Common myeloid progenitor, CD34-positive (primary cell): ENCODE measurements around the gene LYPD6B.

Experiments used
- CTCF ChIA-PET: fragments of 350-600 bp; sonication (Branson Sonifier 250); formaldehyde crosslinking; loops from one replicate; lab custom pipeline; 2021; ENCODE audit warnings: antibody characterized with exemption; lab: Charles Lee
- POLR2A ChIA-PET: fragments of 350-600 bp; sonication (Branson Sonifier 250); formaldehyde crosslinking; loops from one replicate; lab custom pipeline; 2021; ENCODE audit warnings: antibody characterized with exemption; lab: Charles Lee
- DNase-seq, 3 donors: peaks; one replicate each; pipeline versions ENCODE4 v3.0.0 to v3.0.0-alpha.2; 2013
- H3K27ac ChIP-seq, 2 experiments: 1 replicate in 1 of 2; 2 replicates in 1 of 2; pipeline ENCODE4 v1.7.0; 2013; ENCODE audit warnings: inconsistent platforms in 2 of 2, low read length in 2 of 2, mild to moderate bottlenecking in 2 of 2, low read depth in 1 of 2, moderate library complexity in 1 of 2; ENCODE audit not compliant: severe bottlenecking in 2 of 2, insufficient read depth in 1 of 2, poor library complexity in 1 of 2
- H3K27me3 ChIP-seq, 5 experiments: replicated peaks in 2 of 5; 1 replicate in 3 of 5; 2 replicates in 2 of 5; pipeline versions ENCODE4 v1.6.1 to v1.7.0; 2013; ENCODE audit warnings: low read length in 4 of 5, mild to moderate bottlenecking in 2 of 5, moderate library complexity in 2 of 5, inconsistent platforms in 1 of 5; ENCODE audit not compliant: insufficient read depth in 5 of 5, control insufficient read depth in 4 of 5
- H3K36me3 ChIP-seq, 4 experiments: 1 replicate in 2 of 4; 2 replicates in 2 of 4; pipeline versions ENCODE4 v1.6.1 to v1.7.0; 2013; ENCODE audit warnings: low read length in 3 of 4, control low read depth in 1 of 4, mild to moderate bottlenecking in 1 of 4; ENCODE audit not compliant: control insufficient read depth in 4 of 4, insufficient read depth in 4 of 4
- H3K4me1 ChIP-seq, 4 experiments: 1 replicate in 3 of 4; 2 replicates in 1 of 4; pipeline versions ENCODE4 v1.6.1 to v1.7.1; 2013; ENCODE audit warnings: low read length in 3 of 4, mild to moderate bottlenecking in 3 of 4, control low read depth in 1 of 4, inconsistent platforms in 1 of 4, moderate library complexity in 1 of 4; ENCODE audit not compliant: control insufficient read depth in 4 of 4, insufficient read depth in 4 of 4; ENCODE audit errors: control extremely low read depth in 1 of 4
- H3K4me3 ChIP-seq, 7 experiments: 1 replicate in 4 of 7; 2 replicates in 3 of 7; pipeline versions ENCODE4 v1.5.1 to v1.7.0; 2013; ENCODE audit warnings: mild to moderate bottlenecking in 7 of 7, low read length in 6 of 7, moderate library complexity in 6 of 7, inconsistent platforms in 2 of 7, low read depth in 2 of 7, control low read depth in 1 of 7; ENCODE audit not compliant: insufficient read depth in 4 of 7, control insufficient read depth in 1 of 7; ENCODE audit errors: extremely low read depth in 1 of 7
- H3K9me3 ChIP-seq, 5 experiments: 1 replicate in 4 of 5; 2 replicates in 1 of 5; pipeline versions ENCODE4 v1.6.1 to v1.7.1; 2013; ENCODE audit warnings: low read length in 4 of 5, mild to moderate bottlenecking in 2 of 5, inconsistent platforms in 1 of 5, low read depth in 1 of 5, moderate library complexity in 1 of 5; ENCODE audit not compliant: control insufficient read depth in 4 of 5, insufficient read depth in 2 of 5; ENCODE audit errors: control extremely low read depth in 1 of 5
- WGBS: methylation state at CpG from one replicate; pipeline ENCODE4 v1.1.5; 2013; ENCODE audit not compliant: insufficient coverage; 5-methylcytosine and 5-hydroxymethylcytosine counted together

The LYPD6B gene

GRCh38 chr2:149160195-149160594 is 121.7 kb downstream of the LYPD6B start:
- no CpG with 5 or more reads among the region's 2 CpGs for WGBS
- H3K4me3 ChIP-seq, result no peak overlapping the region
- peaks cover 4 to 17% (median 13%) of the 10 kb centered on the region in 4 experiments for H3K4me1 ChIP-seq
- CTCF ChIA-PET, result no interaction called here
- peaks cover 0 to 3% (median 0%) of the 10 kb centered on the region in 5 experiments for H3K27me3 ChIP-seq
- H3K9me3 ChIP-seq, result no peaks in the 10 kb centered on the region
- no peak for DNase-seq
- no peak overlapping the region for H3K27ac ChIP-seq
- no peaks in the 10 kb centered on the region for H3K36me3 ChIP-seq
- POLR2A ChIA-PET, result no interaction called here

- Histone ChIP-seq H3K4me3 (no peak overlapping the region), H3K36me3 (no peaks in the 10 kb centered on the region), H3K9me3 (no peaks in the 10 kb centered on the region), H3K4me1 (peaks cover 4 to 17% (median 13%) of the 10 kb centered on the region in 4 experiments), H3K27ac (no peak overlapping the region), H3K27me3 (peaks cover 0 to 3% (median 0%) of the 10 kb centered on the region in 5 experiments)
- peak; percentile 14 to 82 (median 79) for DNase-seq
- ChIA-PET POLR2A (interaction anchor here (0.6 kb wide), 1 partner anchor 32 kb away, joined by 3 read pairs; no protein-coding TSS in a partner anchor), CTCF (no interaction called here)
- WGBS, result 57% methylated on average over 7 of the region's 8 CpGs
Measured at GRCh38 chr2:149160701-149161217, 122.3 kb downstream of the LYPD6B start.

DNA sequence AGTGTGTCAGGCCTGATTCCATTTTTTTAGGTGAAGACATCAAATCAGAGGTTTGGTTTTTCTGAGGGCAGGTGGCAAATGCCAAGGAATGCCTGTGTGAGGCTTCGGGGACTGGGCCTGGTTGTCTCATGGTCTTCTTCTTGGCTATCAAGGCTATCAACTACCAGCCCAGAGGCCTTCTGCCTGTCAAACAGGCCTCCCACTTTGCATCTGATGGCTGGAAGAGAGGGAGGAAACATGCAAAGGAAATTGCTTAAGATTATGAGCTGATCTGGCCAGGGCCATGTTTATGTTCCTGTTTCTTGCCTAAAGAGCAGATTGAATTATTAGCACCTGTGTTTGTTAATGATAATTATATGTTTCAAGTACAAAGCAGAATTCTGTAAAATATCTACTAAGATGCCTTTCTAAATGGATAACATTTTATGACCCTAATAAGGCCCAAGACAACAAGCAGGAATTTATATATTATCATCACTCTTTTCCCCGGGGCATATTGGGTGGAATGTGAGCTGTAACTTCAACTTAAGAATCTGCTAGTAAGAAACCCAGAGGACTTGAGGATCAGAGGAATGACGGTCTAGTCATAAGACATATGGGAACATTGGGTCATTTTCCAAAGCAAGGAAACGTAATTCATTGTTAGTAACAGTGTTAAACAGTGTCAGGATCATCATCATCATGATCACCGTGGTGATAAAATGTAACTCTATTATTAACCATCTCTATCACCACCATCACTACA is 123.2 kb downstream of the LYPD6B start:
- H3K27ac ChIP-seq, result no peak overlapping the region
- peaks cover 0 to 3% (median 0%) of the 10 kb centered on the region in 5 experiments for H3K27me3 ChIP-seq
- H3K4me1 ChIP-seq, result peaks cover 4 to 17% (median 13%) of the 10 kb centered on the region in 4 experiments
- DNase-seq, result peak; percentile 44 to 73 (median 70)
- H3K4me3 ChIP-seq, result no peak overlapping the region
- no peaks in the 10 kb centered on the region for H3K9me3 ChIP-seq
- ChIA-PET POLR2A (no interaction called here), CTCF (no interaction called here)
- WGBS, result 70% methylated on average over 3 of the region's 5 CpGs
- H3K36me3 ChIP-seq, result no peaks in the 10 kb centered on the region

GRCh38 chr2:149164296-149164695 is 125.8 kb downstream of the LYPD6B start:
- DNase-seq, result no peak
- no peaks in the 10 kb centered on the region for H3K36me3 ChIP-seq
- no peak overlapping the region for H3K27ac ChIP-seq
- POLR2A ChIA-PET, result no interaction called here
- H3K4me1 ChIP-seq, result peaks cover 4 to 21% (median 15%) of the 10 kb centered on the region in 4 experiments
- H3K27me3 ChIP-seq, result no peaks in the 10 kb centered on the region
- H3K9me3 ChIP-seq, result no peaks in the 10 kb centered on the region
- CTCF ChIA-PET, result interaction anchor here (1.3 to 1.7 kb wide), 2 partner anchors 12 to 45 kb away, joined by 3 to 4 read pairs; no protein-coding TSS in a partner anchor
- WGBS, result 100% methylated on average over 1 of the region's 1 CpG
- H3K4me3 ChIP-seq, result no peak overlapping the region

- peak in 1 of 3 donors; percentile 4 for DNase-seq
- POLR2A ChIA-PET, result no interaction called here
- peaks cover 4 to 21% (median 15%) of the 10 kb centered on the region in 4 experiments for H3K4me1 ChIP-seq
- H3K27me3 ChIP-seq, result no peaks in the 10 kb centered on the region
- CTCF ChIA-PET, result interaction anchor here (1.7 kb wide), 1 partner anchor 45 kb away, joined by 4 read pairs; no protein-coding TSS in a partner anchor
- no peaks in the 10 kb centered on the region for H3K36me3 ChIP-seq
- no peak overlapping the region for H3K4me3 ChIP-seq
- H3K9me3 ChIP-seq, result no peaks in the 10 kb centered on the region
- H3K27ac ChIP-seq, result no peak overlapping the region
Measured at GRCh38 chr2:149164827-149165226, 126.3 kb downstream of the LYPD6B start.

DNA sequence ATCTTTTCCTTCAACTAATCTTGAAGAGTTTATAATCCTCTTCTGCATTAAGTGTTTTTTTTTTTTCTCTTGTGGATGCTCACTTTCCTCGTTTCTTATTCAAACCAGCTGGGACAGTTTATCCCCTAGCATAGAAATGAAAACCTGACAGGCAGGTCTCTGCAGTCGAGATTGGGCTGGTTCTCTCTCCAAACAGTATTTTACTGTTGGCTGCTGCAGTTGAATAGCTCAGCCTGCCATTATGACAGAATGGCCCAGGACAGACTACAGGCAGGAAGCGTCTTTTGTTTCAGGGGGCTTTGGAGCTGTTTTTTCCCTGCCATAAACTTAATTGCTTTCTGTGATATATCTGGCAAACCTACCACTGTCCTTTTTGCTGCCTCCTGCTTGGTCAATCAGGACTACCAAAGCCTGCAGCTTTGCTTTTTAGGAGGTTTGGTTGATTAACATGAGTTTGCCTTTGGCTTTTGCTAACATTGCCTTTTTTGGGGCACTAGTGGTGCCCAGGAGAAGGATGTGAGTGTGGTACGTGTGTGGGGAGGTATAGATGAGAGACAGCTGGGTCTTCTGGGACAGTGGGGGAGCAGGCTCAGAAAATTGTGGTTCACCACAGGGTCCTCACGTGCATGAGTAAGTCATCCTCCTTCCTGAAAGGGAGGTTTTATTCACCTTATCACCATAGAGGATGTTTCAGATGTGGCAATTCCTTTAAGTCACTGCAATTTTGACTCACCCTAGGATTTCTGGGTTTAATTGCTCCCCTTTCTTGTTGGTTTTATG is 128.7 kb downstream of the LYPD6B start:
- Histone ChIP-seq H3K27me3 (no peaks in the 10 kb centered on the region), H3K4me1 (peaks cover 0 to 8% (median 1%) of the 10 kb centered on the region in 4 experiments), H3K9me3 (peaks cover 0 to 6% (median 0%) of the 10 kb centered on the region in 5 experiments), H3K27ac (no peak overlapping the region), H3K4me3 (no peak overlapping the region), H3K36me3 (no peaks in the 10 kb centered on the region)
- CTCF ChIA-PET, result interaction anchor here (1.1 kb wide), 1 partner anchor 10 kb away, joined by 3 read pairs; no protein-coding TSS in a partner anchor
- WGBS, result 70% methylated on average over 5 of the region's 5 CpGs
- DNase-seq, result peak; percentile 16 to 79 (median 77)
- POLR2A ChIA-PET, result no interaction called here
